HEK293 (cell line): Measurements from ENCODE around the gene OR12D3.

Experiments used
- ZFP3 ChIP-seq: fragments of 450-650 bp; formaldehyde crosslinking; IDR thresholded peaks from 2 replicates; pipeline ENCODE4 v1.5.1; 2016; ENCODE audit warnings: low read depth, missing biosample characterization, missing genetic modification characterization
- ZNF133 ChIP-seq: fragments of 450-650 bp; formaldehyde crosslinking; IDR thresholded peaks from 2 replicates; pipeline ENCODE4 v1.5.1; 2016; ENCODE audit warnings: missing biosample characterization, missing genetic modification characterization
- ZNF175 ChIP-seq: fragments of 450-650 bp; formaldehyde crosslinking; IDR thresholded peaks from 2 replicates; pipeline ENCODE4 v1.5.1; 2016; ENCODE audit warnings: missing biosample characterization, missing genetic modification characterization
- ZNF184 ChIP-seq: fragments of 450-650 bp; IDR thresholded peaks from 2 replicates; pipeline ENCODE4 v1.5.1; 2018; ENCODE audit warnings: missing biosample characterization, mild to moderate bottlenecking, missing genetic modification characterization
- TF ChIP-seq, protein P1 (sequence below): IDR thresholded peaks from 2 replicates; pipeline ENCODE4 v1.6.1; 2011; ENCODE audit warnings: mild to moderate bottlenecking, low read depth, low read length, borderline replicate concordance
- TF ChIP-seq, protein P2 (sequence below): fragments of 450-650 bp; formaldehyde crosslinking; IDR thresholded peaks from 2 replicates; pipeline ENCODE4 v1.5.1; 2016; ENCODE audit warnings: missing biosample characterization, missing genetic modification characterization

DNA sequence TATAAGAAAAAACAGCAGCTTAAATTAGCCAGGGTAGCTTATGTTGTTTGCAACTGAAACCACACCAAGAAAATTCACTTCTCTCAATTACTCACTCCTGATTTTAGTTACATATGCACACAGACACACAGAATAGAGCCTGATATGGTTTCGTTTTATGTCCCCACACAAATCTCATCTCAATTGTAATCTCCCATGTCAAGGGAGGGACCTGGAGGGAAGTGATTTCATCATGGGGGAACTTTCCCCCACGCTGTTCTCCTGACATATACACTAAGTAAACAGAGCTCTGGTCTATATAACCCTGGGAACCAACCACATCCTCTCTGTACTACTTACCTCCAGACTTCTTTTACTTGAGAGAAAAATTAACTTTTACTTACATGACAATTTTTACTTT, 49.5 kb upstream of the OR12D3 start:
- no peak for TF ChIP-seq ZFP3
- TF ChIP-seq ZNF175: no peak
- TF ChIP-seq ZNF184 (tag by site-specific recombination): no peak
- TF ChIP-seq, protein P1, sequence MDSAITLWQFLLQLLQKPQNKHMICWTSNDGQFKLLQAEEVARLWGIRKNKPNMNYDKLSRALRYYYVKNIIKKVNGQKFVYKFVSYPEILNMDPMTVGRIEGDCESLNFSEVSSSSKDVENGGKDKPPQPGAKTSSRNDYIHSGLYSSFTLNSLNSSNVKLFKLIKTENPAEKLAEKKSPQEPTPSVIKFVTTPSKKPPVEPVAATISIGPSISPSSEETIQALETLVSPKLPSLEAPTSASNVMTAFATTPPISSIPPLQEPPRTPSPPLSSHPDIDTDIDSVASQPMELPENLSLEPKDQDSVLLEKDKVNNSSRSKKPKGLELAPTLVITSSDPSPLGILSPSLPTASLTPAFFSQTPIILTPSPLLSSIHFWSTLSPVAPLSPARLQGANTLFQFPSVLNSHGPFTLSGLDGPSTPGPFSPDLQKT: no peak
- TF ChIP-seq, protein P2, sequence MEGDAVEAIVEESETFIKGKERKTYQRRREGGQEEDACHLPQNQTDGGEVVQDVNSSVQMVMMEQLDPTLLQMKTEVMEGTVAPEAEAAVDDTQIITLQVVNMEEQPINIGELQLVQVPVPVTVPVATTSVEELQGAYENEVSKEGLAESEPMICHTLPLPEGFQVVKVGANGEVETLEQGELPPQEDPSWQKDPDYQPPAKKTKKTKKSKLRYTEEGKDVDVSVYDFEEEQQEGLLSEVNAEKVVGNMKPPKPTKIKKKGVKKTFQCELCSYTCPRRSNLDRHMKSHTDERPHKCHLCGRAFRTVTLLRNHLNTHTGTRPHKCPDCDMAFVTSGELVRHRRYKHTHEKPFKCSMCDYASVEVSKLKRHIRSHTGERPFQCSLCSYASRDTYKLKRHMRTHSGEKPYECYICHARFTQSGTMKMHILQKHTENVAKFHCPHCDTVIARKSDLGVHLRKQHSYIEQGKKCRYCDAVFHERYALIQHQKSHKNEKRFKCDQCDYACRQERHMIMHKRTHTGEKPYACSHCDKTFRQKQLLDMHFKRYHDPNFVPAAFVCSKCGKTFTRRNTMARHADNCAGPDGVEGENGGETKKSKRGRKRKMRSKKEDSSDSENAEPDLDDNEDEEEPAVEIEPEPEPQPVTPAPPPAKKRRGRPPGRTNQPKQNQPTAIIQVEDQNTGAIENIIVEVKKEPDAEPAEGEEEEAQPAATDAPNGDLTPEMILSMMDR (tag by site-specific recombination): no peak
- no peak for TF ChIP-seq ZNF133 (tag by site-specific recombination)
